ENCODE results near the gene ZNF680. TPM values are rescaled to one million over a fixed set of nuclear protein-coding genes. Genes with fewer than 3 reads are reported as not detected.

Gene ZNF680
- total RNA-seq = 10 to 100 TPM in 1 of 4 donors, 1 to 10 TPM in 3; 5.5 to 10.3 (median 7.4) TPM

DNA sequence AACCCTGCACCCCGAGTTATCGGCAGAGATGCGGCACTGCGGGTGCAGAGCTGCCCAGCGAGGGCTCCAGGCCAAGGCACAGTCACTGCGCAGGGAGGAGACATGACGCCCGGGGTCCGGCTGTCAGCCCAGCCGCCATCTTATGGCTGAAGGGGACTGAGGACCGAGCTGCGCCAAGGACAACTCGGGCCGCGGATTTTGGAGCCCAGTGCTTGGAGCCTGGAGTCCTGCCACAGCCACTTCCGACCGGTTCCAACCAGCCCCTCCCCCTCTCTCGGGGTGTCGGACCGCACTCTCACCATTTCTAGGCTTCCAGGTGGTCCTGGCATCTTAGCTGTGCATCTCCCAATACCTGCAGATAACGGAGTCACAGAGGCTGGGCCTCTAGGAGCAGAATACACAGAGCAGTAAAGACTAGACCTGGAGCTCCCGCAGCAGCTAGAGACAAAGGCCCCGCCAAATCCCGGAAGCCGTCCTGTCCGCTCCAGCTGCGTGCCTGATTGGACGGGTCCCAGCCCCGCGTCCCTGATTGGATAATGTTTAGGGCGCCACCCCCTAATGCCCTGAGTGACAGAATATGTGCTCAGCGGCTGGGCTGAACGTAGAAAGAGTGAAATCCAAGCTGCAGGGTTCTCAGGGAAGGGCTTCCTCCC, at the start of gene ZNF680:
ZNF680 (minus strand) TSS at position 446 of the 653 bp plus-strand sequence; CDS start at position 329, 117 bp downstream.
- Histone ChIP-seq H3K4me1 (peaks cover 8 to 57% (median 20%) of the 10 kb centered on the region in 3 donors), H3K4me3 (peak within 1 kb of the TSS; percentile 77 to 83 (median 80)), H3K9me3 (no peaks in the 10 kb centered on the region), H3K36me3 (peaks cover 0 to 2% (median 0%) of the 10 kb centered on the region in 3 donors), H3K27ac (peak within 1 kb of the TSS; percentile 85 to 93 (median 90)), H3K27me3 (no peaks in the 10 kb centered on the region)
- no peak for TF ChIP-seq CTCF (IDR thresholded peaks at IDR 0.05)
- TF ChIP-seq POLR2A (IDR thresholded peaks at IDR 0.05) = peak in 3 of 4 donors; percentile 47 to 76 (median 56)
- WGBS, 2 donors = 0% methylated on average over 5 to 16 of the region's 33 CpGs
- DNase-seq = peak; percentile 70
- intact Hi-C loops (cut with DNase I) = no loop called here

DNA sequence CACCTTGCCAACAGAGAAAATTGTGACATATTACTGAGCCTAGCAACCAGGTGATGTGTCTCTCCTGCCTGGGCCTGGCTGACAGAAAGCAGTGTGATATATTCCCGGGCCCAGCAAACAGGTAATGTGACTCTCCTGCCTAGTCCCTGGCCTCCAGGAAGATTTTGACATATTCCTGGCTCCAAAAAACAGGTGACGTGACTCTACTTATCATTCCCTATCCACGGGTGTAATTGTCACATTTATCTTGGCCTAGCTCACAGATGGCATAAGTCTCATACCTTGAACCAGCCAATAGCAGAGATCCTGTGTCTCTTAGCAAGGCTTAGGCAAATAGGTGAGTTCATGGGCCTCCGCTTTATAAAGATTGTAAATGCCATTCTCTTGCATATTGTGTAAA, 49.6 kb upstream of the ZNF680 start:
- H3K4me1 ChIP-seq = no peaks in the 10 kb centered on the region
- H3K27me3 ChIP-seq = no peaks in the 10 kb centered on the region
- DNase-seq = no peak
- H3K36me3 ChIP-seq = no peaks in the 10 kb centered on the region
- H3K9me3 ChIP-seq = peaks cover 0 to 8% (median 0%) of the 10 kb centered on the region in 3 donors
- WGBS, 2 donors = 65 to 76% methylated on average over 4 of the region's 4 CpGs
- H3K4me3 ChIP-seq = no peak overlapping the region
- H3K27ac ChIP-seq = no peak overlapping the region
- intact Hi-C loops (cut with DNase I) = loop anchor here (10.0 kb wide), 1 partner anchor 428 kb away; no protein-coding TSS in a partner anchor
- TF ChIP-seq POLR2A (IDR thresholded peaks at IDR 0.05) (no peak), CTCF (IDR thresholded peaks at IDR 0.05) (no peak)

DNA sequence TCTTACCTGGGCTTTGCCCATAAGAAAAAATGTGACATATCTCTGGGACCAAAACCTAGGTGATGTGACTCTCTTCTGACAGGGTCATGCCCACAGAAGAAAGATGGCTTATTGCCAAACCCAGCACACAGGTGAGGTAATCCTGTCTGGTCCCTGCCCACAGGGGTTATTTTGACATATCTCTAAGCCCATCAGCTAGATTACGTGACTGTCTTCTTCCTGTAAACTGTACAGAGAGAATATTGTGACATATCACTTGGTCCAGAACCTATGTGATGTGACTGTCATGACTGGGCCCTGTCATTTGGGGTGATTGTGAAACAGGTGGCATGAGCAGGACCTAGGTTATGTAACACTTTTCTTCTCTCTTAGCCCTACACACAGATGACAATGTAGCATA, 48.8 kb upstream of the ZNF680 start:
- intact Hi-C loops (cut with DNase I) = loop anchor here (10.0 kb wide), 1 partner anchor 427 kb away; no protein-coding TSS in a partner anchor
- H3K27me3 ChIP-seq = no peaks in the 10 kb centered on the region
- H3K4me3 ChIP-seq = no peak overlapping the region
- no peaks in the 10 kb centered on the region for H3K36me3 ChIP-seq
- H3K4me1 ChIP-seq = no peaks in the 10 kb centered on the region
- H3K9me3 ChIP-seq = peaks cover 0 to 8% (median 0%) of the 10 kb centered on the region in 3 donors
- no peak overlapping the region for H3K27ac ChIP-seq
- no peak for TF ChIP-seq CTCF (IDR thresholded peaks at IDR 0.05)
- no peak for TF ChIP-seq POLR2A (IDR thresholded peaks at IDR 0.05)
- WGBS, 2 donors = 70 to 78% methylated on average over 1 of the region's 1 CpG
- no peak for DNase-seq

- H3K4me1 ChIP-seq = no peaks in the 10 kb centered on the region
- no peak overlapping the region for H3K4me3 ChIP-seq
- H3K9me3 ChIP-seq = peaks cover 0 to 4% (median 0%) of the 10 kb centered on the region in 3 donors
- WGBS, 2 donors = 71 to 84% methylated on average over 2 to 4 of the region's 4 CpGs
- no peaks in the 10 kb centered on the region for H3K27me3 ChIP-seq
- no peaks in the 10 kb centered on the region for H3K36me3 ChIP-seq
- DNase-seq = no peak
- H3K27ac ChIP-seq = no peak overlapping the region
- intact Hi-C loops (cut with DNase I) = loop anchor here (10.0 kb wide), 1 partner anchor 426 kb away; no protein-coding TSS in a partner anchor
- no peak for TF ChIP-seq POLR2A (IDR thresholded peaks at IDR 0.05)
- TF ChIP-seq CTCF (IDR thresholded peaks at IDR 0.05) = no peak
Observed at GRCh38 chr7:64610997-64611396, 48.1 kb upstream of the ZNF680 start.

GRCh38 chr7:64608116-64608910, 45.4 kb upstream of the ZNF680 start:
- Histone ChIP-seq H3K27ac (no peak overlapping the region), H3K4me1 (no peaks in the 10 kb centered on the region), H3K27me3 (no peaks in the 10 kb centered on the region), H3K4me3 (no peak overlapping the region), H3K9me3 (peaks cover 0 to 6% (median 0%) of the 10 kb centered on the region in 3 donors), H3K36me3 (no peaks in the 10 kb centered on the region)
- no peak for DNase-seq
- TF ChIP-seq CTCF (IDR thresholded peaks at IDR 0.05) = no peak
- TF ChIP-seq POLR2A (IDR thresholded peaks at IDR 0.05) = no peak
- intact Hi-C loops (cut with DNase I) = no loop called here
- WGBS, 2 donors = 88 to 91% methylated on average over 6 of the region's 6 CpGs
